Erythroblast (primary cell): ENCODE results near the gene TSC2.

ENCODE experiments used
- GATA1 ChIP-seq: IDR thresholded peaks from 2 replicates; pipeline ENCODE4 v1.6.1; 2011; ENCODE audit warnings: low read depth, mild to moderate bottlenecking, control low read depth, low read length, moderate library complexity
- POLR2A ChIP-seq: IDR thresholded peaks from 2 replicates; pipeline ENCODE4 v1.6.1; 2011; ENCODE audit warnings: mild to moderate bottlenecking, low read length

DNA sequence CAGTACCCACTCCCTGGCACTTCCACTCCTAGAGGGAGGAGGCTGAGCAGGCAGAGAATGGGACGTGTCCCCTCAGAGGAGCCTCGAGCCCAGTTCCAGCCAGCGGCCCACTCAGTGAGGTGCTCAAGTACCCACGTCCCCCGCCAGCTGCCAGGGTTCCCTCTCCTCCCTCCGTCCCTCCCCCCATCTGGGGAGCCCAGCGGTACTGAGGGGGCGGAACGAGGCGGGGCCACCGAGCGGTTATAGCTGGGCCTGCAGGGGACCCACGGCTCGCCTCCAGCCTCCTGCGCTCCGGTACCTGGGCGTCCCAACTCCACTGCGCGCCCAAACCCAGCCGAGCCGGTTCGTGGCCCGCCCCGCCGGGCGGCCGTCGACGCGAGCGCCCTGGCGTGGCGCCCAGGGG lies 28.3 kb upstream of the TSC2 start, which contains the start of gene NPW:
- TF ChIP-seq POLR2A (no peak), GATA1 (no peak)
